Neural crest cell (in vitro differentiated cells): ENCODE measurements around the gene CARD19. TPM values are rescaled to one million over a fixed set of nuclear protein-coding genes. Genes with fewer than 3 reads are reported as not detected.

Experiments
- DNase-seq: peaks from one replicate; pipeline ENCODE4 v3.0.0; 2021; ENCODE audit warnings: low read depth, mixed read lengths, low spot score
- H3K27ac Mint-ChIP-seq: one replicate; pipeline ENCODE4 v1.8.0; 2021; ENCODE audit warnings: mild to moderate bottlenecking, mixed read lengths; ENCODE audit not compliant: unreplicated experiment
- H3K27me3 Mint-ChIP-seq: 2 replicates; pipeline ENCODE4 v1.8.0; 2021; ENCODE audit warnings: low read depth, mild to moderate bottlenecking, mixed read lengths
- H3K36me3 Mint-ChIP-seq: 2 replicates; pipeline ENCODE4 v1.8.0; 2021; ENCODE audit warnings: low read depth, mild to moderate bottlenecking, mixed read lengths
- H3K4me1 Mint-ChIP-seq: 2 replicates; pipeline ENCODE4 v1.8.0; 2021; ENCODE audit warnings: mixed read lengths
- H3K4me3 Mint-ChIP-seq: one replicate; pipeline ENCODE4 v1.8.0; 2021; ENCODE audit warnings: mild to moderate bottlenecking, mixed read lengths
- H3K9me3 Mint-ChIP-seq: 2 replicates; pipeline ENCODE4 v1.8.0; 2021; ENCODE audit warnings: mixed read lengths
- total RNA-seq: library from RNA; stranded (reverse); gene quantifications from 2 replicates; pipeline ENCODE4 v1.2.1, GENCODE V29; 2021
- TF ChIP-seq, protein P1 (sequence below): fragments of 200-600 bp; sonication (generic); conservative IDR thresholded peaks from 2 replicates; pipeline ENCODE4 v1.5.0; 2021; ENCODE audit warnings: antibody characterized with exemption, mild to moderate bottlenecking

CARD19 gene
- total RNA-seq, 1 donor from 2014 or later, result 22.1 TPM

DNA sequence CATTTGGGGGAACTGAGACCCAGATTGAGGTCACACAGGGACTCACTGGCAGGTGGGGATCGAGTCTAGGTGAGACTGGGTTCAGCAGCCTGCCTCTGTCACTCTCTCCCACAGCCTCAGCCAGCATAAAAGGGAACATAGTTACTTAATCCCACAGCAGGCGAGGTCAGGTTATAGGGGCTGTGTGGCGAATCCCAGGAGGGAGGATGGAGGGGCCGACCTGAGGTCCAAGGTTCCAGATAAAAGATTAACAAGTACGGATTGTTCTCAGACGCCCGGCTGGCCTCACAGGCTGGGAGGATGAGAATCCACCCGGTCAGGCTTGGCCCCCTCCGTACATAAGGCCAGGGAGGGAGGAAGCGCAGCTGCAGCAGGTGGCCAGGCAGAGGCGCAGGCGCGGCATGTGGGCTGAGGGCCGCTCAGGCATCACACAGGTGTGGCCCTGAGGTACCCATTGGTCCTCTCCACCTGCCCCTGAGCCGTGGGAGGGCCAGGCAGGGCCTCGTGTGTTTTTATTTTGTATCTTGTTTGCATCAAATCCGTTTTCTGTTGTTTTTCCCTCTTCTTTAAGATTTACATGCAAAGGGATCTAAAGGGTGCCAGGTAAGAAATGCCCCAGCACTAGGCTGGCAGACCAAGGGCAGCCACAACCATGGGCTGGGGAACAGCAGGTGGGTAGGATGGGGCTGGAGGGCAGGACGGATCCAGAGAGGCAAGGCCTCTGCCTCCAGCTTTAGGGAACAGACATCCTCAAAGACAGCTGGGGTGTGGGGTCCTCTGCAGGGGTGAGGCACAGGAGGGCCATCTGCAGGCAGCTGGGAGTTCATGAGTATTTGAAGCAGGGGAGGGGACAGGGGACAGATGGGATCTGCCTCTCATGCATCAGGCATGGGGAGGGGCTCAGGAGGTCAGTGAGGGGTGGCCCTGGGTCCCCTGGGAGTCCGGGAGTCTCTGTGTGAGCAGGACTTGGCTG is 33.9 kb upstream of the CARD19 start:
- no peak overlapping the region for H3K4me3 Mint-ChIP-seq
- H3K9me3 Mint-ChIP-seq, result no peaks in the 10 kb centered on the region
- no peak overlapping the region for H3K27ac Mint-ChIP-seq
- peaks cover 22% of the 10 kb centered on the region for H3K27me3 Mint-ChIP-seq
- TF ChIP-seq, protein P1, sequence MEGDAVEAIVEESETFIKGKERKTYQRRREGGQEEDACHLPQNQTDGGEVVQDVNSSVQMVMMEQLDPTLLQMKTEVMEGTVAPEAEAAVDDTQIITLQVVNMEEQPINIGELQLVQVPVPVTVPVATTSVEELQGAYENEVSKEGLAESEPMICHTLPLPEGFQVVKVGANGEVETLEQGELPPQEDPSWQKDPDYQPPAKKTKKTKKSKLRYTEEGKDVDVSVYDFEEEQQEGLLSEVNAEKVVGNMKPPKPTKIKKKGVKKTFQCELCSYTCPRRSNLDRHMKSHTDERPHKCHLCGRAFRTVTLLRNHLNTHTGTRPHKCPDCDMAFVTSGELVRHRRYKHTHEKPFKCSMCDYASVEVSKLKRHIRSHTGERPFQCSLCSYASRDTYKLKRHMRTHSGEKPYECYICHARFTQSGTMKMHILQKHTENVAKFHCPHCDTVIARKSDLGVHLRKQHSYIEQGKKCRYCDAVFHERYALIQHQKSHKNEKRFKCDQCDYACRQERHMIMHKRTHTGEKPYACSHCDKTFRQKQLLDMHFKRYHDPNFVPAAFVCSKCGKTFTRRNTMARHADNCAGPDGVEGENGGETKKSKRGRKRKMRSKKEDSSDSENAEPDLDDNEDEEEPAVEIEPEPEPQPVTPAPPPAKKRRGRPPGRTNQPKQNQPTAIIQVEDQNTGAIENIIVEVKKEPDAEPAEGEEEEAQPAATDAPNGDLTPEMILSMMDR, result no peak
- DNase-seq, result no peak
- H3K36me3 Mint-ChIP-seq, result no peaks in the 10 kb centered on the region
- no peaks in the 10 kb centered on the region for H3K4me1 Mint-ChIP-seq

DNA sequence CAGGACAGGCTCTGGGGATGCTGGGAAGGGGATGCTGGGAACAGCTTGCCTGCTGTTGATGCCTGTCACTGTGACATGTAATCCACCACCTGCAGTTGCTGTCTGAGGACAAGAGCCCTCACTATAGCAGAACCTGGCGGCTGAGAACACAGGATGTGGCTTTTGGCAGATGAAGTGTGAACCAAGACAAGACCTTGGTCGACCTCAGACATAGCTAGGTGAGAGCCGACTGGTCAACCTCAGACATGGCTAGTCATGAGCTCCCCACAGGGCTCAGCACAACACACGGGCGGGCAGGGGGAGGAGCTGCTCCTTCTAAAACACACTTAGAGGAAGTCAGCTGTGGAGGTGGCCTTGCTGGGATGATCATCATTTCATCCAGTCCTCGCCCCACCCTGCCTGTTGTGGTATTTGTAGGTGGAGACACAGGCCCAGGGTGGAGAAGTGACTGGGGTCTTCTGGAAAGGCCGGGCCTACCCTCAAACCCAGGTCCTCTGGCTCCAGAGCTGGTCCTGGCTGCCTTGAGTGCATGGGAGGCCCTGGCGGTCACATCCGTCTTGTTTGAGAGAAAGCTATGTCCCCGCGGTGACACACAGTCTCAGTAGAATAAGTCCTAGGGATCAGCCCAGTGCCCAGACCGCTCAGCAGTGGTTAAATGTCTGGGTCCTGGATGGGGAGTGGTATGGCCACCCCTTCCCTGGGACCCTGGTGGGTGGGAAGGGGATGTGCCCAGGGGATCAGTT is 31.5 kb upstream of the CARD19 start:
- peak overlapping the region; percentile 12 for H3K27ac Mint-ChIP-seq
- H3K4me3 Mint-ChIP-seq, result no peak overlapping the region
- TF ChIP-seq, protein P1, result no peak
- no peaks in the 10 kb centered on the region for H3K4me1 Mint-ChIP-seq
- peaks cover 12% of the 10 kb centered on the region for H3K27me3 Mint-ChIP-seq
- H3K9me3 Mint-ChIP-seq, result no peaks in the 10 kb centered on the region
- H3K36me3 Mint-ChIP-seq, result no peaks in the 10 kb centered on the region
- no peak for DNase-seq

DNA sequence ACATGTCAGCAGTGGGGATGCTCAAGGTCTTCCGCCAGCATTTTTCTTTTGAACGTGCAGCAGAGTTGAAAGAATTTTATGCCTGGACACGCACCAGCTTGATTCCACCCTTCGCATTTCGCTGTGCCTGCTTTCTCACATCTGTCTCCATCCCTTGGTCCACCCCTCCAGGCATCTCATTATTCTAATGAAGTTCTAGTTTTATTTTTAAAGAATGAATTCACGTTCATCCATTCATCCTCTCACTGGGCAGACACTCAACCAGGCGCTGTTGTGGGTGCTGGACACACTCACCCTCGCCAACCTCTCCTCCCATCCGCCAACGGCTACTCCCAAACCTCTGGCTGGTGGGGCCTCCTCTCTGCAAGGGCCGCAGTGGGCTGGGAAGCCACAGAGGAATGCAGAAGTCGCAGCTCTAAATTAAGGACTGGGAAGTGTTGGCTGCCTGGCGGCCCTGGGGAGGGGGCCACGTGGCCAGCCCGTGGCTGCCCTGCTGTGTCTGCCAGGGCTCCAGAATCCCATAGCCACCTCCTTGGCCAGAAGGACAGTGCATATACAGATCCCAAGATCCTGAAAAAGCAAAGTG is 30.8 kb upstream of the CARD19 start:
- Mint-ChIP-seq H3K9me3 (no peaks in the 10 kb centered on the region), H3K27ac (no peak overlapping the region)
- DNase-seq, result no peak

DNA sequence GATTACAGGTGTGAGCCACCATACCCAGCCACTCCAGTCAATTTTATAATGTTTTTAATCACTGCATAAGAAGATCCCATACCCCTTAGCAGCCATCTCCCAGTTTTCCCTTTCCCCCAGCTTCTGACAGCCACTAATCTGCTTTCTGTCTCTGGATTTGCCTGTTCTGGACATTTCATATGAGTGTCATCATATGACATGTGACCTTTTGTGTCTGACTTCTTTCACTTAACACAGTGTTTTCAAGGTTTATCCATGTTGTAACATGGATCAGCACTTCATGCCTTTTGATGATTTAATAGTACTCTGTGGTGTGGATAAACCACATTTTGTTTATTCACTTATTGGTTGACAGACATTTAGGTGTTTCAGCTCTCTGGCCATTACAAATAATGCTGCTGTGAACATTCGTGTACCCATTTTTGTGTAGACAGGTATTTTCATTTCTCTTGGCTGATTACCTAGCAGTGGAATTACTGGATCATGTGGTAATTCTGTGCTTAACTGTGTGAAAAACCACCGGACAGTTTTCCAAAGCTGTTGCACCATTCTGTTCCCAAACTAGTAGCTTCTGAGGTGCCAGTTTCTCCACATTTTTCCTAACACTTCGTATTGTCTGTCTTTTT is 28.9 kb upstream of the CARD19 start:
- Mint-ChIP-seq H3K36me3 (no peaks in the 10 kb centered on the region), H3K27me3 (peaks cover 4% of the 10 kb centered on the region), H3K4me3 (no peak overlapping the region), H3K9me3 (no peaks in the 10 kb centered on the region), H3K4me1 (no peaks in the 10 kb centered on the region), H3K27ac (no peak overlapping the region)
- TF ChIP-seq, protein P1, result no peak
- DNase-seq, result no peak

More for the DNA sequence above, 30.8 kb upstream of the CARD19 start:
- Mint-ChIP-seq H3K4me1 (no peaks in the 10 kb centered on the region), H3K27me3 (peaks cover 5% of the 10 kb centered on the region), H3K4me3 (no peak overlapping the region), H3K36me3 (no peaks in the 10 kb centered on the region)
- TF ChIP-seq, protein P1, result no peak

DNA sequence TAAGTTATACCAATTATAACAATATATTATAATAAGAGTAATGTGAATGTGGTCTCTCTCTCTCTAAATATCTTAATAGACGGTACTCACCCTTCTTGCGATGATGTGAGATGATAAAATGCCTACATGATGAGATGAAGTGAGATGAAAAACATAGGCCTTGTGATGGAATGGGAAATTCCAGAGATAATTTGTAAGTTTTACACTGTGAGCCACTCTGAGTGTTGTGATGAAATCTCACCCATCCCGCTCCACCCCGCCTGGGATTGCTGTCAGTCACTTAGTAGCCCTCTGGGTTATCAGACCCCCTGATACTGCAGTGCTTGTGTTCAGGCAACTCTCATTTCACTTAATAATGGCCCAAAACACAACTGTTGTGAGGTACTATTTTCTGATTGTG is 27.1 kb upstream of the CARD19 start:
- Mint-ChIP-seq H3K9me3 (no peaks in the 10 kb centered on the region), H3K4me1 (no peaks in the 10 kb centered on the region), H3K36me3 (no peaks in the 10 kb centered on the region), H3K27me3 (no peaks in the 10 kb centered on the region), H3K4me3 (no peak overlapping the region), H3K27ac (no peak overlapping the region)
- TF ChIP-seq, protein P1, result no peak
- DNase-seq, result no peak
